Psoas muscle (tissue), 8 donors: Measurements from ENCODE around the gene ACTL7A. TPM values are rescaled to one million over a fixed set of nuclear protein-coding genes. Genes with fewer than 3 reads are reported as not detected.
"Not testable (repeated sequence)": the region's sequence is repeated elsewhere in the genome, so short reads cannot be mapped to it uniquely, and the experiment has no call there.

Experiments
- ATAC-seq, 4 donors: fragments of 200-7000 bp; cut with Tn5 transposase; one replicate each; pipeline ENCODE4 v1.9.1; 2020; ENCODE audit warnings: moderate library complexity in 3 of 4, mild to moderate bottlenecking in 2 of 4
- DNase-seq, 2 donors: peaks; one replicate each; pipeline ENCODE4 v3.0.0-alpha.2; 2020
- H3K27ac ChIP-seq: fragments of 200-600 bp; one replicate; pipeline ENCODE4 v1.8.0; 2022
- H3K27me3 ChIP-seq, 3 donors: fragments of 200-600 bp in 1 of 3; one replicate each; pipeline versions ENCODE4 v1.6.1 to v1.8.0; 2013 to 2022; ENCODE audit warnings: low read length in 2 of 3, mild to moderate bottlenecking in 2 of 3, moderate library complexity in 1 of 3; ENCODE audit not compliant: insufficient read depth in 3 of 3
- H3K36me3 ChIP-seq, 2 donors: fragments of 200-600 bp in 1 of 2; one replicate each; pipeline versions ENCODE4 v1.6.1 to v1.8.0; 2013 to 2022; ENCODE audit warnings: low read depth in 1 of 2, mild to moderate bottlenecking in 1 of 2, moderate library complexity in 1 of 2; ENCODE audit not compliant: insufficient read depth in 1 of 2
- H3K4me1 ChIP-seq: fragments of 200-600 bp; one replicate; pipeline ENCODE4 v1.8.0; 2022
- H3K4me3 ChIP-seq: fragments of 200-600 bp; one replicate; pipeline ENCODE4 v1.8.0; 2022; ENCODE audit warnings: mild to moderate bottlenecking
- H3K9me3 ChIP-seq: fragments of 200-600 bp; one replicate; pipeline ENCODE4 v1.8.0; 2022
- WGBS, 3 donors: extraction: QIAGEN DNeasy Blood & Tissue Kit; methylation state at CpG; one replicate each; pipeline versions ENCODE4 v1.1.6 to v1.1.7; 2013; 5-methylcytosine and 5-hydroxymethylcytosine counted together
- intact Hi-C, 2 donors: fragments of 100-400 bp; cut with DNase I; formaldehyde crosslinking; loops; one replicate each; pipeline versions ENCODE4 v1.11.0 to v1.14.2; 2022
- polyA plus RNA-seq, 3 donors: library from polyadenylated mRNA; stranded (reverse); fragments of 200-250 nt; gene quantifications; one replicate each; pipeline ENCODE4 v1.2.3, GENCODE V29; 2013
- total RNA-seq, 4 donors: library from RNA; stranded (reverse); fragmentation: NEBNext Ultra II Directional in 2 of 4; extraction: Animal tissue kit (Norgen Biotek cat#: 25700) in 2 of 4; gene quantifications; one replicate each; pipeline versions ENCODE4 v1.2.1 to v1.2.4, GENCODE V29; 2021 to 2023
- TF ChIP-seq, protein P1 (sequence below): fragments of 200-600 bp; IDR thresholded peaks from one replicate; pipeline ENCODE4 v1.8.0; 2022; ENCODE audit warnings: antibody characterized with exemption
- donor health status: healthy with polysubstance abuse.
- donor health status: DM: no; HTN: no; CAD: no; lungs with moderate emphysema.
- donor health status: Bipolar disorder and iron deficiency.
- donor health status: healthy.
- donor health status: DM: yes; HTN: yes; CAD: no.
- donor health status: DM: no; HTN: no; CAD: no.
- donor health status: DM: no; HTN: no; CAD: no.
- donor health status: DM: yes; HTN: yes; CAD: no.

Gene ACTL7A
- total and polyA plus RNA-seq, 7 donors: not detected

DNA sequence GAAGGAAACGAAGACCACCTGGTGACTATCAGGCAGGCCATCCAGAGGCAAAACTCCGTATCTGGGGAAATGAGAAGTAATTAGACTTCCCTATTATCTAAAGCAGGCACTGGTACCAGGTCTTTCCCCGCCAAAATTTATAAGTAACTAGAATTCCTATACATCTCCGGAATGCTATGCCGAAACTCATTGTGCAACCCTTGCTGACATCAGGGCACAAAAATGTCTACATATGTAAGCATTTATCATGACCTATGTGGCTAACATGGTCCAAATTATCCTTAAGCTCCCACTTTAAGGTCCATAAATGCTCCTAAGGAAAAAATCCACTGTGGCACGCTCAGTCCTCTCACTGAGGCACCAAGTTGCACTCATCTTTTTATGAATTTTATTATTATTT is 24.0 kb upstream of the ACTL7A start:
- no peaks in the 10 kb centered on the region for H3K9me3 ChIP-seq
- no peaks in the 10 kb centered on the region for H3K36me3 ChIP-seq
- WGBS, 3 donors: 90 to 92% (median 92%) methylated on average over 6 of the region's 6 CpGs
- TF ChIP-seq, protein P1, sequence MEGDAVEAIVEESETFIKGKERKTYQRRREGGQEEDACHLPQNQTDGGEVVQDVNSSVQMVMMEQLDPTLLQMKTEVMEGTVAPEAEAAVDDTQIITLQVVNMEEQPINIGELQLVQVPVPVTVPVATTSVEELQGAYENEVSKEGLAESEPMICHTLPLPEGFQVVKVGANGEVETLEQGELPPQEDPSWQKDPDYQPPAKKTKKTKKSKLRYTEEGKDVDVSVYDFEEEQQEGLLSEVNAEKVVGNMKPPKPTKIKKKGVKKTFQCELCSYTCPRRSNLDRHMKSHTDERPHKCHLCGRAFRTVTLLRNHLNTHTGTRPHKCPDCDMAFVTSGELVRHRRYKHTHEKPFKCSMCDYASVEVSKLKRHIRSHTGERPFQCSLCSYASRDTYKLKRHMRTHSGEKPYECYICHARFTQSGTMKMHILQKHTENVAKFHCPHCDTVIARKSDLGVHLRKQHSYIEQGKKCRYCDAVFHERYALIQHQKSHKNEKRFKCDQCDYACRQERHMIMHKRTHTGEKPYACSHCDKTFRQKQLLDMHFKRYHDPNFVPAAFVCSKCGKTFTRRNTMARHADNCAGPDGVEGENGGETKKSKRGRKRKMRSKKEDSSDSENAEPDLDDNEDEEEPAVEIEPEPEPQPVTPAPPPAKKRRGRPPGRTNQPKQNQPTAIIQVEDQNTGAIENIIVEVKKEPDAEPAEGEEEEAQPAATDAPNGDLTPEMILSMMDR: no peak
- H3K27me3 ChIP-seq: no peaks in the 10 kb centered on the region
- ATAC-seq: no peak
- no peak for DNase-seq
- no peak overlapping the region for H3K27ac ChIP-seq
- H3K4me3 ChIP-seq: no peak overlapping the region
- H3K4me1 ChIP-seq: no peaks in the 10 kb centered on the region
- intact Hi-C loops: no loop called here

DNA sequence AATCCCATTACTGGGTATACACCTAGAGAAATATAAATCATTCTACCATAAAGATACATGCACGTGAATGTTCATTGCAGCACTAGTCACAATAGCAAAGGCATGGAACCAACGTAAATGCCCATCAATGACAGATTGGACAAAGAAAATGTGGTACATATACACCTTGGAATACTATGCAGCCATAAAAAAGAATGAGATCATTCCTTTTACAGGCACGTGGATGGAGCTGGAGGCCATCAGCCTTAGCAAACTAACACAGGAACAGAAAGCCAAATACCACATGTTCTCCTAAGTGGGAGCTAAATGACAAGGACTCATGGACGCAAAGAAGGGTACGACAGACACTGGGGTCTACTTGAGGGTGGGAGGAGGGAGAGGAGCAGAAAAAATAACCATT is 22.5 kb upstream of the ACTL7A start:
- H3K9me3 ChIP-seq, H3K4me3 ChIP-seq, intact Hi-C loops, H3K27me3 ChIP-seq, H3K27ac ChIP-seq, H3K36me3 ChIP-seq, ATAC-seq, H3K4me1 ChIP-seq, DNase-seq: not testable (repeated sequence)
- 90% methylated on average over 5 of the region's 5 CpGs for WGBS, 3 donors

DNA sequence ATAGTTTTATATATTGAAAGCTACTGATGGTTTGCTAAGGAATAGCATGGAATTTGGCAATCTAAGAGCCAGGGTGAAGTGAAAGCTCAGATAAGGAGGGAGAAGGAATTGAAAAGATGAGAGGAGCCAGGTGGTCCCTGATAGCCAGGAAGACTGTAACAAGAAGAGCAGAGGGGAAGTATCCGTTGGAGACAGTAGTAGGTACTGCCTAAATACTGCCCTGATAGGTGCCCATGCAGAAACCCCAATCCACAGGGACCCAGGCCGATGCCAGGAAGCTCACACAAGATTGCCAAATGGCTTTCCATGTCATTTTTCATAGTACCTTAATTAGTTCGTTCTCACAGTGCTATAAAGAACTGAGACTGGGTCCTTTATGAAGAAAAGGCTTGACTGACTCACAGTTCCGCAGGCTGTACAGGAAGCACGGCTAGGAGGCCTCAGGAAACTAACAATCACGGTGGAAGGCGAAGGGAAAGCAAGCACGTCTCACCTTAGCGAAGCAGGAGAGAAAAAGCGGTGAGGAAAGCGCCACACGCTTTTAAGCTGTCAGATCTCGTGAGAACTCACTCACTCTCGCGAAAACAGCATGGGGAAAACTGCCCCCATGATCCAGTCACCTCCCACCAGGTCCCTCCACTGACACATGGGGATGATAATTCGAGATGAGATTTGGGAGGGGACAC is 19.3 kb upstream of the ACTL7A start:
- no peaks in the 10 kb centered on the region for H3K9me3 ChIP-seq
- DNase-seq (no peak), ATAC-seq (no peak)
- 65 to 71% (median 69%) methylated on average over 16 of the region's 16 CpGs for WGBS, 3 donors
- no peaks in the 10 kb centered on the region for H3K4me1 ChIP-seq
- no peak overlapping the region for H3K27ac ChIP-seq
- intact Hi-C loops: no loop called here
- H3K36me3 ChIP-seq: no peaks in the 10 kb centered on the region
- no peaks in the 10 kb centered on the region for H3K27me3 ChIP-seq
- TF ChIP-seq, protein P1: no peak
- H3K4me3 ChIP-seq: no peak overlapping the region

DNA sequence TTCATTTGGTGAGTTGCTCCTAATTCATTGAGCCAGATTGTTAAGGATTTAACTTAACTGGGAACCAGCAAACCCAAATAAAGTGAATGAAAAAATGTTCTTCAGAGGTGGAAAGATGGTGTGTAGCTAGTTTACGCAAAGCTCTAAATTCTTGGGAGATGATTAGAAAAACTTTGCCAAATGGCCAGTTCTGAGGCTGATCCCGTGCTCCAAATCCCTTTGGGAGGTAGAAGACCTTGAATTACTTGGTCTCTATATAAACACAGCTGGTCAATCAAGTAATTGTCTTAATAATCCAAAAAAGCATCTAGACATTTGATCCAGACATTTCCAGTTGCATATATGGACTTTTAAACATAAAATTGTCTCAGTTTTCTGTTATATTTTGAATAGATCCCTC is 17.7 kb upstream of the ACTL7A start:
- ATAC-seq: no peak
- H3K27me3 ChIP-seq: no peaks in the 10 kb centered on the region
- H3K36me3 ChIP-seq: no peaks in the 10 kb centered on the region
- H3K9me3 ChIP-seq: no peaks in the 10 kb centered on the region
- WGBS, 3 donors: 39 to 50% (median 49%) methylated on average over 2 of the region's 2 CpGs
- intact Hi-C loops: no loop called here
- no peak for DNase-seq
- TF ChIP-seq, protein P1: no peak
- no peaks in the 10 kb centered on the region for H3K4me1 ChIP-seq
- no peak overlapping the region for H3K27ac ChIP-seq
- no peak overlapping the region for H3K4me3 ChIP-seq

DNA sequence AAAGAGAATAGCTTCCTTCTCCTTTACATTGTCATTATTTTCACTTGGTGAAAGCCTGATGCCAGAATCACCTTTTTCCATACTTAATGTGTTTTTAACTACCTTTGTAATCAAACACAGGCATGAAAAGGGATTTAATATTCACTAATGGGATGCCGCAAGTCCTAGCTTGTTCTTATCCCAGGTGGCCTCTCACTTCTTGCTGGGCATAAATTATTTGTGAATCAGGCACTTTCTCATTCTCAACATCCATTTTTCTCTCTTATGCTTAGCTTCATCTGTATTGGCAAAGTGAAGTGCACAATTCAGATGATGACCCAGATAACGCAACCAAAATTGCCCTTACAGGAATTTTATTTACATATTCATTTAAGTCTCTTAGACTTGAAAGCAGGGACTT is 17.2 kb upstream of the ACTL7A start:
- Histone ChIP-seq H3K4me1 (no peaks in the 10 kb centered on the region), H3K27me3 (no peaks in the 10 kb centered on the region), H3K9me3 (no peaks in the 10 kb centered on the region), H3K4me3 (no peak overlapping the region), H3K36me3 (no peaks in the 10 kb centered on the region), H3K27ac (no peak overlapping the region)
- no peak for DNase-seq
- ATAC-seq: no peak
- TF ChIP-seq, protein P1: no peak
- intact Hi-C loops: no loop called here
- 82 to 96% (median 87%) methylated on average over 2 of the region's 2 CpGs for WGBS, 3 donors
